ENCODE data around the gene IQCH.

GRCh38 chr15:67481680-67482079 lies 227.1 kb downstream of the IQCH start:
- TF ChIP-seq, protein P1, sequence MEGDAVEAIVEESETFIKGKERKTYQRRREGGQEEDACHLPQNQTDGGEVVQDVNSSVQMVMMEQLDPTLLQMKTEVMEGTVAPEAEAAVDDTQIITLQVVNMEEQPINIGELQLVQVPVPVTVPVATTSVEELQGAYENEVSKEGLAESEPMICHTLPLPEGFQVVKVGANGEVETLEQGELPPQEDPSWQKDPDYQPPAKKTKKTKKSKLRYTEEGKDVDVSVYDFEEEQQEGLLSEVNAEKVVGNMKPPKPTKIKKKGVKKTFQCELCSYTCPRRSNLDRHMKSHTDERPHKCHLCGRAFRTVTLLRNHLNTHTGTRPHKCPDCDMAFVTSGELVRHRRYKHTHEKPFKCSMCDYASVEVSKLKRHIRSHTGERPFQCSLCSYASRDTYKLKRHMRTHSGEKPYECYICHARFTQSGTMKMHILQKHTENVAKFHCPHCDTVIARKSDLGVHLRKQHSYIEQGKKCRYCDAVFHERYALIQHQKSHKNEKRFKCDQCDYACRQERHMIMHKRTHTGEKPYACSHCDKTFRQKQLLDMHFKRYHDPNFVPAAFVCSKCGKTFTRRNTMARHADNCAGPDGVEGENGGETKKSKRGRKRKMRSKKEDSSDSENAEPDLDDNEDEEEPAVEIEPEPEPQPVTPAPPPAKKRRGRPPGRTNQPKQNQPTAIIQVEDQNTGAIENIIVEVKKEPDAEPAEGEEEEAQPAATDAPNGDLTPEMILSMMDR (IDR thresholded peaks at IDR 0.05), result no peak
- no peak for TF ChIP-seq POLR2A (IDR thresholded peaks at IDR 0.05)

All from thyroid gland (tissue), 4 donors.